PFSK-1 (cell line): ENCODE results near the gene EGFL7.

Source experiments
- FOXP2 ChIP-seq: optimal IDR thresholded peaks from 2 replicates; pipeline ENCODE3; 2011; ENCODE audit warnings: borderline replicate concordance, control low read depth, inconsistent platforms; ENCODE audit not compliant: insufficient read depth; ENCODE audit errors: extremely low read length, extremely low read depth
- POLR2AphosphoS5 ChIP-seq: IDR thresholded peaks from 2 replicates; pipeline ENCODE4 v1.6.1; 2012; ENCODE audit warnings: low read depth, mild to moderate bottlenecking, control low read depth, low read length, moderate library complexity
- SIN3A ChIP-seq: IDR thresholded peaks from 2 replicates; pipeline ENCODE4 v1.6.1; 2012; ENCODE audit warnings: mild to moderate bottlenecking, low read length, moderate library complexity, borderline replicate concordance; ENCODE audit not compliant: insufficient read depth
- TAF1 ChIP-seq: IDR thresholded peaks from 2 replicates; pipeline ENCODE4 v1.6.1; 2012; ENCODE audit warnings: low read length, control low read depth, borderline replicate concordance; ENCODE audit not compliant: insufficient read depth
- TF ChIP-seq, protein P1 (sequence below), 2 experiments: IDR thresholded peaks; 2 replicates each; pipeline versions ENCODE4 v1.6.1 to v1.8.0; 2011 to 2012; ENCODE audit warnings: low read depth in 2 of 2, low read length in 2 of 2, control low read depth in 1 of 2, inconsistent platforms in 1 of 2, mild to moderate bottlenecking in 1 of 2, moderate library complexity in 1 of 2; ENCODE audit not compliant: insufficient read depth in 1 of 2

The EGFL7 gene

DNA sequence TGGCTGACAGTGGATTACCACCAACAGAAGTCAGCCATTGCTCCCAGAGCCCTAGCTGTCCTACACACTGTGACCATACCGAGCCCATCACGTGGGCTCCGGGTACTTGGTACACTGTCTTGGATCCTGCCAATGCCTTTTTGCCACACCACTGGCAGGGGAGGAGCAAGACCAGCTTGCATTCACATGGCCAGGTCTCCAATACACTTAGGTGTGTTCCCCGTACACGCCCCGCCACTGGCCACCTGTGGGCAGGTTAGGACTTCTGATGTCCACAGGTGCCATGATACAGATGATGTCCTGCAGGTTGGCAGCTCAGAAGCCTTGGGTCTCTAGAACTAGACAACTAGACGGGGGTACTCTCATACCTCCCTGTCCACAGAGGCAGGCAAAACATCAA lies 44.3 kb downstream of the EGFL7 start:
- no peak for TF ChIP-seq FOXP2
- no peak for TF ChIP-seq SIN3A
- TF ChIP-seq POLR2AphosphoS5: no peak
- TF ChIP-seq, protein P1, sequence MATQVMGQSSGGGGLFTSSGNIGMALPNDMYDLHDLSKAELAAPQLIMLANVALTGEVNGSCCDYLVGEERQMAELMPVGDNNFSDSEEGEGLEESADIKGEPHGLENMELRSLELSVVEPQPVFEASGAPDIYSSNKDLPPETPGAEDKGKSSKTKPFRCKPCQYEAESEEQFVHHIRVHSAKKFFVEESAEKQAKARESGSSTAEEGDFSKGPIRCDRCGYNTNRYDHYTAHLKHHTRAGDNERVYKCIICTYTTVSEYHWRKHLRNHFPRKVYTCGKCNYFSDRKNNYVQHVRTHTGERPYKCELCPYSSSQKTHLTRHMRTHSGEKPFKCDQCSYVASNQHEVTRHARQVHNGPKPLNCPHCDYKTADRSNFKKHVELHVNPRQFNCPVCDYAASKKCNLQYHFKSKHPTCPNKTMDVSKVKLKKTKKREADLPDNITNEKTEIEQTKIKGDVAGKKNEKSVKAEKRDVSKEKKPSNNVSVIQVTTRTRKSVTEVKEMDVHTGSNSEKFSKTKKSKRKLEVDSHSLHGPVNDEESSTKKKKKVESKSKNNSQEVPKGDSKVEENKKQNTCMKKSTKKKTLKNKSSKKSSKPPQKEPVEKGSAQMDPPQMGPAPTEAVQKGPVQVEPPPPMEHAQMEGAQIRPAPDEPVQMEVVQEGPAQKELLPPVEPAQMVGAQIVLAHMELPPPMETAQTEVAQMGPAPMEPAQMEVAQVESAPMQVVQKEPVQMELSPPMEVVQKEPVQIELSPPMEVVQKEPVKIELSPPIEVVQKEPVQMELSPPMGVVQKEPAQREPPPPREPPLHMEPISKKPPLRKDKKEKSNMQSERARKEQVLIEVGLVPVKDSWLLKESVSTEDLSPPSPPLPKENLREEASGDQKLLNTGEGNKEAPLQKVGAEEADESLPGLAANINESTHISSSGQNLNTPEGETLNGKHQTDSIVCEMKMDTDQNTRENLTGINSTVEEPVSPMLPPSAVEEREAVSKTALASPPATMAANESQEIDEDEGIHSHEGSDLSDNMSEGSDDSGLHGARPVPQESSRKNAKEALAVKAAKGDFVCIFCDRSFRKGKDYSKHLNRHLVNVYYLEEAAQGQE (IDR thresholded peaks at IDR 0.05; ENCODE audit: insufficient read depth in 1 of 2, low read depth in 2 of 2, low read length in 2 of 2): no peak
- no peak for TF ChIP-seq TAF1

- TF ChIP-seq TAF1 (no peak), POLR2AphosphoS5 (no peak), FOXP2 (no peak), SIN3A (no peak)
- TF ChIP-seq, protein P1 (IDR thresholded peaks at IDR 0.05; ENCODE audit: insufficient read depth in 1 of 2, low read depth in 2 of 2, low read length in 2 of 2): no peak
These were observed 45.3 kb downstream of the EGFL7 start for GRCh38 chr9:136707849-136708517.

GRCh38 chr9:136709454-136710109 lies 46.9 kb downstream of the EGFL7 start:
- TF ChIP-seq FOXP2: no peak
- TF ChIP-seq, protein P1 (IDR thresholded peaks at IDR 0.05; ENCODE audit: insufficient read depth in 1 of 2, low read depth in 2 of 2, low read length in 2 of 2): no peak
- no peak for TF ChIP-seq POLR2AphosphoS5
- TF ChIP-seq TAF1: no peak
- TF ChIP-seq SIN3A: no peak

DNA sequence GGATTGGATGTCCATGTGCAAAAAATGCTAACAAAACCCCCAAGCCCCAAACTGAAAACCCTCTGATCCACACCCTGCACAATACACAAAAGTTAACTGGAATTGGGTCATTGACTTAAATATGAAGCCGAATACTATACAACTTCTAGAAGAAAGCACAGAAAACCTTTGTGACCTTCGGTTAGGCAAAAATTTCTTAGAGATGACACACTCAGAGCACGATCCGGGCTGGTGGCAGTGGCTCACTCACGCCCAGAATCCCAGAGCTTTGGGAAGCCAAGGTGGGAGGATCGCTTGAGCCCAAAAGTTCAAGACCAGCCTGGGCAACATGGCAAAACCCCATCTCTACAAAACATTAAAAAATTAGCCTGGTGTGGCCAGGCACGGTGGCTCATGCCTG lies 47.8 kb downstream of the EGFL7 start:
- TF ChIP-seq SIN3A (no peak), TAF1 (no peak), POLR2AphosphoS5 (no peak), FOXP2 (no peak)
- TF ChIP-seq, protein P1 (IDR thresholded peaks at IDR 0.05; ENCODE audit: insufficient read depth in 1 of 2, low read depth in 2 of 2, low read length in 2 of 2): no peak
